ENCODE data around the gene PATL1. TPM values are rescaled to one million over a fixed set of nuclear protein-coding genes. Genes with fewer than 3 reads are reported as not detected.

PATL1 gene
- total RNA-seq, 1 donor from 2014 or later: 36.1 TPM

DNA sequence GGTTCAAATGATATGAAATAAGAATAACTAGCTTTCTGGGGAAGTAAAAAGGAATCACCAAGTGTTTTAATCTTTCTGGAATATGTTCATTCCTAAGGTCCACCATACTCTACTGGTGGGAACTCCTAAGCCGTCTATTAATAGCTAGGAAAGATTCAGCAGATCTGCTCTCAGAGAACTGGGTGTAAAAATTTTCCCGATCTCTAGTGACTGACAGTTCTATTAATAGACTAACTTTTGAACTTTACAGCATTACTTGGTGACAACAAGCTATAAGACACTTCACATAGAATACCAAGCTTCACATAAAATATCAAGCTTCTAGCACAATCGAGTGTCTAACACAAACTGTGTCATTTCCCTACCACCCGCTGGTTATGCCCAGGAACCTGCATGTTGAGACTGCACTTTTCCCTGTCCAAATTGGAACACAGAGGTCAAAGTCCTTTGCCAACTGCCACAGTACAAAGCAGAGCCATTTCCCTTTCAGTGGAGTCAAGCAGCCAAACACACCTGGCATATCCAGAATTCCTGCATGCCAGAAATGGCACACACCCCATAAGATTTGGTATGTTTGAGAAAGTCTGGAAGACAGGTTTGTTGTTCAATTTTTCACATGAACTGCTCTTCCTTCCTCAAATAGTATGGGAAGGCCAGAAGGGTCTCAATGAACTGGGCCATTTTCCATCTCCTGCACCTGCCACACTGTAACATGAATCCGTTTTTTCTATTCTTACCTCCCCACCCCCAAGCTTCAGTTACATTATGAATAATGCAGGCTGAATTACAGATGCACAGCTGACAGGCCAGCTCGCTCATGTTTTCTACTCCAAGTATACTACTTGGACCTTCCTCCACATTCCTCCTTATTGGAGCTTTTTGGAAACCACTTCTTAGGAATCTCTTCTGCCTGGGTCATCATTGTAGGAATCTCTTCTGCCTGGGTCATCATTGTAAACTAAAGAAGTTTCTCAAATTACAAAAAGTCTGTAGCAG, 57.0 kb downstream of the PATL1 start:
- Mint-ChIP-seq H3K9me3 (ENCODE audit: unreplicated experiment) (no peaks in the 10 kb centered on the region), H3K4me1 (ENCODE audit: unreplicated experiment) (peaks cover 19% of the 10 kb centered on the region), H3K27me3 (ENCODE audit: unreplicated experiment) (peaks cover 10% of the 10 kb centered on the region), H3K27ac (ENCODE audit: unreplicated experiment) (no peak overlapping the region), H3K4me3 (ENCODE audit: unreplicated experiment) (no peak overlapping the region), H3K36me3 (ENCODE audit: low read depth, unreplicated experiment) (peaks cover 37% of the 10 kb centered on the region)
- no peak for DNase-seq (ENCODE audit: low spot score)
- TF ChIP-seq, protein P1, sequence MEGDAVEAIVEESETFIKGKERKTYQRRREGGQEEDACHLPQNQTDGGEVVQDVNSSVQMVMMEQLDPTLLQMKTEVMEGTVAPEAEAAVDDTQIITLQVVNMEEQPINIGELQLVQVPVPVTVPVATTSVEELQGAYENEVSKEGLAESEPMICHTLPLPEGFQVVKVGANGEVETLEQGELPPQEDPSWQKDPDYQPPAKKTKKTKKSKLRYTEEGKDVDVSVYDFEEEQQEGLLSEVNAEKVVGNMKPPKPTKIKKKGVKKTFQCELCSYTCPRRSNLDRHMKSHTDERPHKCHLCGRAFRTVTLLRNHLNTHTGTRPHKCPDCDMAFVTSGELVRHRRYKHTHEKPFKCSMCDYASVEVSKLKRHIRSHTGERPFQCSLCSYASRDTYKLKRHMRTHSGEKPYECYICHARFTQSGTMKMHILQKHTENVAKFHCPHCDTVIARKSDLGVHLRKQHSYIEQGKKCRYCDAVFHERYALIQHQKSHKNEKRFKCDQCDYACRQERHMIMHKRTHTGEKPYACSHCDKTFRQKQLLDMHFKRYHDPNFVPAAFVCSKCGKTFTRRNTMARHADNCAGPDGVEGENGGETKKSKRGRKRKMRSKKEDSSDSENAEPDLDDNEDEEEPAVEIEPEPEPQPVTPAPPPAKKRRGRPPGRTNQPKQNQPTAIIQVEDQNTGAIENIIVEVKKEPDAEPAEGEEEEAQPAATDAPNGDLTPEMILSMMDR (IDR thresholded peaks at IDR 0.05; ENCODE audit: unreplicated experiment): no peak

DNA sequence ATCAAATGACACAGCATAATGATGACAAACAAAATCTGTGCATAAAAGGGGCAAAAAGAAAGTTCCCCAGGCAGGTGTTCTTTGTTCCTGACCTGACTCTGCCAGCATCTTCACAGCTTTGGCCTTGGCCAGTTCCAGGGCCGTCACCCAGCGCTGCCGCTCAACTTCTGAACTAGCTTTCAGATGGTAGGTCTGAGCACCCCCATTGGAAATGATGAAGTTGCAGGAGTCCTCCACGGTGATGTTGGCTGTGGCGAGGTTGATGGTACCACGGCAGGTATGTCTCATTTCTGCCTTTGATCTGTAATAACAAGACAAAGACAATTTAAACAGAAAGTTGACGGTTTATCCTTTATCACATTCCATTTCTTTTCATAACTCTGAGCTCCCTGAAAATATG, 58.5 kb downstream of the PATL1 start:
- H3K36me3 Mint-ChIP-seq (ENCODE audit: low read depth, unreplicated experiment): peaks cover 48% of the 10 kb centered on the region
- peaks cover 16% of the 10 kb centered on the region for H3K4me1 Mint-ChIP-seq (ENCODE audit: unreplicated experiment)
- no peaks in the 10 kb centered on the region for H3K9me3 Mint-ChIP-seq (ENCODE audit: unreplicated experiment)
- no peak for DNase-seq (ENCODE audit: low spot score)
- TF ChIP-seq, protein P1 (IDR thresholded peaks at IDR 0.05; ENCODE audit: unreplicated experiment): no peak
- no peak overlapping the region for H3K27ac Mint-ChIP-seq (ENCODE audit: unreplicated experiment)
- H3K27me3 Mint-ChIP-seq (ENCODE audit: unreplicated experiment): peaks cover 4% of the 10 kb centered on the region
- H3K4me3 Mint-ChIP-seq (ENCODE audit: unreplicated experiment): no peak overlapping the region

DNA sequence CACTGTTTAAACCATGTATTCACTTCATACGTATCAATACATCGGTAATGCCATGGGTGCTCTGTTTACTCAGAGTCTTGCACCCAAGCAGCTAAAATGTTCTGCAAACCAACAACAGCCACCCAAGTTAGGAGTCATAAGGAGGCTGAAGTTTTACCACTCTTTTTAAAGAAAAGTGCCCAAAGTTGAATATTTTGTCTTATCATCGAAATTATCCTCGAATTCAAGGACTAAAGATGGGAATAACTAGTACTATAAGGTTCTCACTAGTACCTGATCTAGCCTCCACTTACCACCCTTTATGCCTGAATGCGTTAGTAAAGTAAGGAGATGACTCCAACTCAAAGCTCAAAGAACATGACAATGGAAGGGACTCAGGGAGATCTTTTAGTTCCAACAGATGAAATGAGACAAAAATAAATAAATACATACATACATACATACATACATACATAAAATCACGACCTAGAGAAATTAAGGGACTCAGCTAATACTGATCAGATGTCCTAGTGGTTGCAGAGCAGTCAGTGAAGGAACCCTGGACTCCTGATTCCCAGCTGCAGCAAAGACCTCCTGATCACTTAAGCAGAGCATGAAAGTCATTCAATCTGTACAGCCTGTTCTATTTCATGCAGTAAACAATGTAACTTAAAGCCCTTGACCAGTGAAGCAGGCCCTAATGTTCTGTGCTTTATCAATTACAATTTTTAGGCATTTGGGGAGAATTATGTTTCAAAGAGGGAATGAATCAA, 61.0 kb downstream of the PATL1 start:
- no peak for DNase-seq (ENCODE audit: low spot score)
- Mint-ChIP-seq H3K36me3 (ENCODE audit: low read depth, unreplicated experiment) (peaks cover 51% of the 10 kb centered on the region), H3K27me3 (ENCODE audit: unreplicated experiment) (no peaks in the 10 kb centered on the region), H3K4me1 (ENCODE audit: unreplicated experiment) (peaks cover 3% of the 10 kb centered on the region), H3K27ac (ENCODE audit: unreplicated experiment) (no peak overlapping the region), H3K9me3 (ENCODE audit: unreplicated experiment) (no peaks in the 10 kb centered on the region), H3K4me3 (ENCODE audit: unreplicated experiment) (no peak overlapping the region)
- TF ChIP-seq, protein P1 (IDR thresholded peaks at IDR 0.05; ENCODE audit: unreplicated experiment): no peak

DNA sequence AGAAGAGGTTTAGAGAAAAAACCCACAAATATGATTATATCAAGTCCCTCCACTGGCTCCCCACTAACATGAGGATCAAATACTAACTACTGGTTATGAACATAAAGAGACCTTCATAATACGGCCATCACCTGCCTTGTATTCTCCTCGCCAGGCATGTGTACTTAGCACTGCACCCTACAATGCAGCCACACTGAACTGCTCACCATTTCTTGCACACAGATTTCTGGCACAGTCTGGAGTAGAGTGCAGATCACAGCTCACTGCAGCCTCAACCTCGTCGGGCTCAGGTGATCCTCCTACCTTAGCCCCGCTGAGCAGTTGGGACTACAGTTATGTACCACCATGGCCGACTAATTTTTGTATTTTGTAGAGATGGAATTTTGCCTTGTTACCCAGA, 66.4 kb downstream of the PATL1 start:
- Mint-ChIP-seq H3K27me3 (ENCODE audit: unreplicated experiment) (no peaks in the 10 kb centered on the region), H3K36me3 (ENCODE audit: low read depth, unreplicated experiment) (peaks cover 48% of the 10 kb centered on the region), H3K4me3 (ENCODE audit: unreplicated experiment) (no peak overlapping the region), H3K4me1 (ENCODE audit: unreplicated experiment) (no peaks in the 10 kb centered on the region), H3K9me3 (ENCODE audit: unreplicated experiment) (no peaks in the 10 kb centered on the region), H3K27ac (ENCODE audit: unreplicated experiment) (no peak overlapping the region)
- DNase-seq (ENCODE audit: low spot score): no peak
- TF ChIP-seq, protein P1 (IDR thresholded peaks at IDR 0.05; ENCODE audit: unreplicated experiment): no peak
